Gastroesophageal sphincter (tissue), 4 donors: ENCODE results near the gene MEIS2. TPM values are rescaled to one million over a fixed set of nuclear protein-coding genes. Genes with fewer than 3 reads are reported as not detected.

Source experiments
- ATAC-seq: fragments of 150-250 bp; one replicate; pipeline ENCODE4 v1.9.1; 2016; ENCODE audit warnings: mild to moderate bottlenecking, moderate library complexity
- H3K27ac ChIP-seq, 4 donors: fragments of 200-600 bp; sonication (generic) in 3 of 4; 1 replicate in 3 of 4; 2 replicates in 1 of 4; pipeline ENCODE4 v1.5.1; 2016 to 2019
- H3K27me3 ChIP-seq: fragments of 200-600 bp; sonication (generic); one replicate; pipeline ENCODE4 v1.5.1; 2019
- H3K36me3 ChIP-seq, 2 donors: fragments of 200-600 bp; sonication (generic); one replicate each; pipeline ENCODE4 v1.5.1; 2019; ENCODE audit warnings: control low read depth in 1 of 2
- H3K4me1 ChIP-seq, 3 donors: fragments of 200-600 bp; sonication (generic); 1 replicate in 2 of 3; 2 replicates in 1 of 3; pipeline ENCODE4 v1.5.1; 2016 to 2019; ENCODE audit warnings: control low read depth in 2 of 3
- H3K4me3 ChIP-seq, 2 donors: fragments of 200-600 bp; sonication (generic); one replicate each; pipeline ENCODE4 v1.5.1; 2019; ENCODE audit warnings: mild to moderate bottlenecking in 1 of 2, moderate library complexity in 1 of 2
- H3K9me3 ChIP-seq, 3 donors: fragments of 200-600 bp; sonication (generic); one replicate each; pipeline ENCODE4 v1.5.1; 2017 to 2019; ENCODE audit warnings: control low read depth in 2 of 3
- EP300 ChIP-seq: sonication (generic); formaldehyde crosslinking; IDR thresholded peaks from one replicate; pipeline ENCODE4 v1.6.1; 2017; ENCODE audit warnings: antibody characterized with exemption, mild to moderate bottlenecking
- POLR2A ChIP-seq, 2 donors: fragments of 450-650 bp; IDR thresholded peaks; one replicate each; pipeline ENCODE4 v1.6.1; 2017; ENCODE audit warnings: antibody characterized with exemption in 2 of 2, mild to moderate bottlenecking in 2 of 2, moderate library complexity in 1 of 2
- POLR2AphosphoS5 ChIP-seq: sonication (generic); formaldehyde crosslinking; IDR thresholded peaks from one replicate; pipeline ENCODE4 v1.6.1; 2017; ENCODE audit warnings: antibody characterized with exemption
- WGBS, 2 donors: methylation state at CpG; one replicate each; pipeline ENCODE4 v1.1.5; 2018; ENCODE audit warnings: low coverage in 1 of 2; 5-methylcytosine and 5-hydroxymethylcytosine counted together
- total RNA-seq, 4 donors: library from RNA; depleted of rRNA; stranded (reverse); fragments of >200 nt; gene quantifications; one replicate each; pipeline ENCODE4 v1.1.0, GENCODE V29; 2016
- TF ChIP-seq, protein P1 (sequence below), 4 experiments: fragments of 200-600 bp in 2 of 4; fragments of 450-650 bp in 2 of 4; sonication (generic) in 1 of 4; IDR thresholded peaks; one replicate each; pipeline ENCODE4 v1.5.1; 2017 to 2019; ENCODE audit warnings: antibody characterized with exemption in 4 of 4, mild to moderate bottlenecking in 2 of 4, moderate library complexity in 2 of 4

Gene MEIS2
- total RNA-seq, 4 donors from 2014 or later: 43.1 to 108 (median 85.7) TPM

DNA sequence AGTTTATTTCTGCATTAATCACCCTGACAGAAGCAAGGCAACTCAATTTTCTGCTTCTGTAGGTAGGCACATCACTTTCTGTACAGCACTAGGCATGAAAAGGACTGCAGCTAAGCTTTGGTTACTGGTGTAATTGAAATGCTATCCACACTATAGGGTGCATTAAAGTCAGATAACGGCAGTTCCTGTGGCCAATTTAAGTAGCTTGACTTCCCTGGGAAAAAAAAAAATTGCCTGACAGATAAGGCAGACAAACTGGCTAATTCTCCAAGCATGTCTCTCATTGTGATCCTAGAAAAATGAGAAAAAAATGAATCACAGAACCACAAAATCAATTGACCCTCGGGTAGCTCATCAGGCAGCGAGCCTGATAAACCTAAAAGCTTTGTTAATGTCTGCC is 151.4 kb downstream of the MEIS2 start:
- Histone ChIP-seq H3K4me1 (peaks cover 5 to 47% (median 5%) of the 10 kb centered on the region in 3 donors), H3K27ac (no peak overlapping the region), H3K36me3 (peaks cover 0 to 14% of the 10 kb centered on the region in 2 donors), H3K27me3 (no peaks in the 10 kb centered on the region), H3K4me3 (no peak overlapping the region), H3K9me3 (no peaks in the 10 kb centered on the region)
- no peak for ATAC-seq
- no peak for TF ChIP-seq EP300
- WGBS, 2 donors: 76 to 78% methylated on average over 3 of the region's 3 CpGs

- Histone ChIP-seq H3K27ac (no peak overlapping the region), H3K9me3 (no peaks in the 10 kb centered on the region), H3K36me3 (peaks cover 0 to 14% of the 10 kb centered on the region in 2 donors), H3K4me3 (no peak overlapping the region), H3K4me1 (peaks cover 4 to 41% (median 5%) of the 10 kb centered on the region in 3 donors), H3K27me3 (no peaks in the 10 kb centered on the region)
- TF ChIP-seq EP300: no peak
- TF ChIP-seq POLR2AphosphoS5: no peak
- TF ChIP-seq POLR2A (IDR thresholded peaks at IDR 0.05): no peak
- TF ChIP-seq, protein P1, sequence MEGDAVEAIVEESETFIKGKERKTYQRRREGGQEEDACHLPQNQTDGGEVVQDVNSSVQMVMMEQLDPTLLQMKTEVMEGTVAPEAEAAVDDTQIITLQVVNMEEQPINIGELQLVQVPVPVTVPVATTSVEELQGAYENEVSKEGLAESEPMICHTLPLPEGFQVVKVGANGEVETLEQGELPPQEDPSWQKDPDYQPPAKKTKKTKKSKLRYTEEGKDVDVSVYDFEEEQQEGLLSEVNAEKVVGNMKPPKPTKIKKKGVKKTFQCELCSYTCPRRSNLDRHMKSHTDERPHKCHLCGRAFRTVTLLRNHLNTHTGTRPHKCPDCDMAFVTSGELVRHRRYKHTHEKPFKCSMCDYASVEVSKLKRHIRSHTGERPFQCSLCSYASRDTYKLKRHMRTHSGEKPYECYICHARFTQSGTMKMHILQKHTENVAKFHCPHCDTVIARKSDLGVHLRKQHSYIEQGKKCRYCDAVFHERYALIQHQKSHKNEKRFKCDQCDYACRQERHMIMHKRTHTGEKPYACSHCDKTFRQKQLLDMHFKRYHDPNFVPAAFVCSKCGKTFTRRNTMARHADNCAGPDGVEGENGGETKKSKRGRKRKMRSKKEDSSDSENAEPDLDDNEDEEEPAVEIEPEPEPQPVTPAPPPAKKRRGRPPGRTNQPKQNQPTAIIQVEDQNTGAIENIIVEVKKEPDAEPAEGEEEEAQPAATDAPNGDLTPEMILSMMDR (IDR thresholded peaks at IDR 0.05): no peak
- WGBS, 2 donors: 63 to 81% methylated on average over 3 to 4 of the region's 4 CpGs
- ATAC-seq: no peak
Measured at GRCh38 chr15:36947035-36947719, 153.2 kb downstream of the MEIS2 start.

DNA sequence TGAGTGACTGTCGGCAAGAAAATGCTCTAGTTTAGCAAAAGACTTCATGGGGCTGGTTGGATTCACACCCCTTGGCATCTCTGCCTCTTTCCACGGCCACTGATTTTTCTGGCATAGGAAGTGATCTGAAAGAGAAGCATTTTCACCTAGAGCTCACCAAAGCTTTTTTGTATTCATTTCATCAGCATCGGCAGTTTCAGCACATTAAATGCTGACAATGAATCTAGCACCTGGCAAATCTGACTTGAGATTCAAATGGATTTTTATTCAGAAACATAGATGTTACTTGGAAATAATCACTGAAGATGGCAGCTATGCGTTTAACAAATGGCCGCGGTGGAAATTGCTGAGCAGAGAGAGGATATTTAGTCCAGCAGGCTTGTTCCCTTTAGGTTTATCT is 155.9 kb downstream of the MEIS2 start:
- TF ChIP-seq POLR2AphosphoS5 (no peak), POLR2A (IDR thresholded peaks at IDR 0.05) (no peak), EP300 (no peak)
- TF ChIP-seq, protein P1 (IDR thresholded peaks at IDR 0.05): no peak
- H3K4me3 ChIP-seq: no peak overlapping the region
- H3K36me3 ChIP-seq: peaks cover 0 to 23% of the 10 kb centered on the region in 2 donors
- H3K27me3 ChIP-seq: no peaks in the 10 kb centered on the region
- ATAC-seq: no peak
- no peaks in the 10 kb centered on the region for H3K9me3 ChIP-seq
- peaks cover 0 to 31% (median 0%) of the 10 kb centered on the region in 3 donors for H3K4me1 ChIP-seq
- 71 to 81% methylated on average over 5 to 6 of the region's 6 CpGs for WGBS, 2 donors
- H3K27ac ChIP-seq: no peak overlapping the region

DNA sequence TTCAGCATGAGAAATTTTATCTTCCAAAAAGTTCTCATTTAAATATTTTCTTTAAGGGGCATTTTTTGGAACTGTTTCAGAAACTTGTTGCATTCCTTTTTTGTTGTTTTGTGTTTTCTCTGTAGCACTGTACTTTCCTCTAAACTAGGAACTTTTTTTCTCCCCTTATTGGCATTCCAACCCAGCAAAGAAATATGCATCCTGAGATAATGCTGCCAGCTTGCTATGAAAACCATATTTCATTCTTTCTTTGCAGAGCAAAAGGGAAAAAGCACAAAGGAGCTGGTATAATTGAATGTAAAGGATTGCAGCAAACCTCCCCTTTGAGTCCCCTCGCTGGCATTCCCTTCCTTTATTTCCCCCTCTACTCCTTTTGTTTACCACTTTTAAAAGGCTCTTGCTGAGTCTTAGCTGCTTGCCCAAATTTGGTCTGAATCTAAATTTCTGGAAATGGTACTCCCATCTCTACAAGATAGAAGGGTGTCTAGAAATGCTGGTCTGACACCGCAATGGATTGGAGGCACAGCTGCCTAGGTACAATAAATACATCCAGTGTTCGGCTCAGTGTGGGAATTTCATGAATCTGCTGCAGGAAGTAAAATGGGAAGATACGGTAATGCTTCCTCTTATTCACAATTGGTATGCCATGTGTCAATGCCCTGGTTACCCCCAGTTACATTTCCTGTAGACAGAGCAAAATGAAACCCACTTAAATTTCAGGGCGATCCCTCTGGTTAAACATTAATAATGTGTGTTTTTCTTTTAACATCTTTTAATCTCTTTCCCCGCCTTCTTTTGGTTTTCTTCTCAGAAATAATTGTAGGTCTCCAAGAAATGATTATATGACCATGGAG is 156.6 kb downstream of the MEIS2 start:
- TF ChIP-seq POLR2A (IDR thresholded peaks at IDR 0.05): no peak
- TF ChIP-seq, protein P1 (IDR thresholded peaks at IDR 0.05): no peak
- no peak for TF ChIP-seq POLR2AphosphoS5
- no peak for TF ChIP-seq EP300
- H3K27me3 ChIP-seq: no peaks in the 10 kb centered on the region
- H3K36me3 ChIP-seq: peaks cover 0 to 17% of the 10 kb centered on the region in 2 donors
- peaks cover 0 to 31% (median 0%) of the 10 kb centered on the region in 3 donors for H3K4me1 ChIP-seq
- ATAC-seq: no peak
- H3K9me3 ChIP-seq: no peaks in the 10 kb centered on the region
- no peak overlapping the region for H3K4me3 ChIP-seq
- 66 to 85% methylated on average over 6 of the region's 6 CpGs for WGBS, 2 donors
- no peak overlapping the region for H3K27ac ChIP-seq

- Histone ChIP-seq H3K27me3 (no peaks in the 10 kb centered on the region), H3K9me3 (no peaks in the 10 kb centered on the region), H3K4me1 (peaks cover 0 to 22% (median 0%) of the 10 kb centered on the region in 3 donors), H3K36me3 (peaks cover 0 to 9% of the 10 kb centered on the region in 2 donors), H3K4me3 (no peak overlapping the region), H3K27ac (no peak overlapping the region)
- TF ChIP-seq, protein P1 (IDR thresholded peaks at IDR 0.05): no peak
- TF ChIP-seq POLR2A (IDR thresholded peaks at IDR 0.05): no peak
- WGBS, 2 donors: 93% methylated on average over 5 to 6 of the region's 6 CpGs
- no peak for ATAC-seq
Measured at GRCh38 chr15:36942248-36942827, 158.0 kb downstream of the MEIS2 start.
